Lower lobe of right lung (tissue), 2 donors: ENCODE measurements around the gene LRP3. TPM values are rescaled to one million over a fixed set of nuclear protein-coding genes. Genes with fewer than 3 reads are reported as not detected.
A peak's percentile ranks its signal among the peaks of the same experiment; 100 is the strongest.

Experiments
- ATAC-seq, 2 donors: fragments of 200-7000 bp; cut with Tn5 transposase; one replicate each; pipeline ENCODE4 v1.9.1; 2020 to 2022; ENCODE audit warnings: mild to moderate bottlenecking in 2 of 2, moderate library complexity in 2 of 2
- DNase-seq: peaks from one replicate; pipeline ENCODE4 v3.0.0-alpha.2; 2020
- H3K27ac ChIP-seq: fragments of 200-600 bp; one replicate; pipeline ENCODE4 v1.8.0; 2022
- H3K27me3 ChIP-seq: fragments of 200-600 bp; one replicate; pipeline ENCODE4 v1.8.0; 2022; ENCODE audit warnings: low read depth
- H3K36me3 ChIP-seq: fragments of 200-600 bp; one replicate; pipeline ENCODE4 v1.8.0; 2022; ENCODE audit warnings: mild to moderate bottlenecking
- H3K4me1 ChIP-seq: fragments of 200-600 bp; one replicate; pipeline ENCODE4 v1.8.0; 2022
- H3K4me3 ChIP-seq: fragments of 200-600 bp; one replicate; pipeline ENCODE4 v1.8.0; 2022; ENCODE audit warnings: mild to moderate bottlenecking
- H3K9me3 ChIP-seq: fragments of 200-600 bp; one replicate; pipeline ENCODE4 v1.8.0; 2022
- CTCF ChIP-seq: fragments of 200-600 bp; IDR thresholded peaks from one replicate; pipeline ENCODE4 v1.8.0; 2022; ENCODE audit warnings: antibody characterized with exemption, mild to moderate bottlenecking
- intact Hi-C: fragments of 100-400 bp; cut with DNase I; formaldehyde crosslinking; loops from one replicate; pipeline ENCODE4 v1.11.0; 2022
- total RNA-seq: library from RNA; stranded (reverse); fragmentation: NEBNext Ultra II Directional; extraction: Animal tissue kit (Norgen Biotek cat#: 25700); gene quantifications from one replicate; pipeline ENCODE4 v1.2.1, GENCODE V29; 2021
- donor health status: DM: no; HTN: yes; CAD: no; lungs with severe emphysema.

Gene LRP3
- total RNA-seq, 1 donor from 2014 or later, result 13.8 TPM

DNA sequence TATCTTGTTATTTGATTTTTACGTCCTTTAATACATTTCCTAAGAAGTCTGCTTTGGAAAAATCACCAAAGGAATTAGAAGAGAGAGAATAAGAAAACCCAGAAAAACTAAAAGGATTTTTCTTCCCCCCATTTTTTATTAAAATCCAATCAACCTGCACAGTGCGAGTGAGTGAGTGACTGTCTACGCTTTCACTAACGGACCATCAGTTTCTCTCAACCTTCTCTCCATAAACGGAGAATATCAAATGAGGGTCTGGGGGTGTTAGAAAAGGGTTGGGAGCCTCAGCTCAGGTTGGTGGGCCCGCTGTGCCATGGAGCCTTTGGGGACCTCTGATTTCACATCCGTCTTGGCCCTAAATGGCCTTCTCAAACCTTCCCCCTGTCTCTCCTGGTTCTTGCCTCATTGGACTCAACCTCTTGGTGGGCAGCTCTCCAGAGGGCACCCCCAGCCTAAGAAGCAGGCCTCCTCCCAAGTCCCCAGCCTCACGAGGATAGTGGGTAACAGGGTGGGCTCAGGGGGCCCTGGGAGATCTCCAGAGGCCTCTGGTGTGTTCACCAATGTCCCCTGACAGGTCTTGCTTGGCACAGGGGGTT is 763 bp upstream of the LRP3 start:
- ATAC-seq, result no peak
- Histone ChIP-seq H3K9me3 (no peaks in the 10 kb centered on the region), H3K36me3 (no peaks in the 10 kb centered on the region), H3K4me1 (peaks cover 9% of the 10 kb centered on the region), H3K4me3 (peak overlapping the region; percentile 21), H3K27ac (no peak overlapping the region), H3K27me3 (peaks cover 10% of the 10 kb centered on the region)
- DNase-seq, result peak; percentile 21
- intact Hi-C loops, result no loop called here
- TF ChIP-seq CTCF, result no peak

DNA sequence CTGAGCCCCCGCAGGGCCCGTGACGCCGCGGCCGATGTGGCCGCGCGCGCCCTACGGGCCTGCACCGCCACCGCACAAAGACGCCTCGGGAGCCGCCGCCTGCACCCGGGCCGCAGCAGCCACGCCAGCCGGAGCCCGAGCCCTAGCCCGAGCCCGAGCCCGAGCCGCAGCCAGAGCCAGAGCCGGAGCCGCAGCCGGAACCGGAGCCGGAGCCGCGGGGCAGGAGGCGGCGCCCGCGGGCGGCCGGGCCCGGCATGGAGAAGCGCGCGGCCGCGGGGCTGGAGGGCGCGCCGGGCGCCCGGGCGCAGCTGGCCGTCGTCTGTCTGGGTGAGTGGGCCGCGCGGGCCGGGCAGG is 379 bp downstream of the LRP3 start:
- H3K27me3 ChIP-seq, result peaks cover 10% of the 10 kb centered on the region
- no peak for TF ChIP-seq CTCF
- H3K4me3 ChIP-seq, result peak overlapping the region; percentile 60
- ATAC-seq (peak; percentile 29 to 32), DNase-seq (no peak)
- no peak overlapping the region for H3K27ac ChIP-seq
- intact Hi-C loops, result no loop called here
- H3K4me1 ChIP-seq, result peaks cover 9% of the 10 kb centered on the region
- no peaks in the 10 kb centered on the region for H3K36me3 ChIP-seq
- no peaks in the 10 kb centered on the region for H3K9me3 ChIP-seq

DNA sequence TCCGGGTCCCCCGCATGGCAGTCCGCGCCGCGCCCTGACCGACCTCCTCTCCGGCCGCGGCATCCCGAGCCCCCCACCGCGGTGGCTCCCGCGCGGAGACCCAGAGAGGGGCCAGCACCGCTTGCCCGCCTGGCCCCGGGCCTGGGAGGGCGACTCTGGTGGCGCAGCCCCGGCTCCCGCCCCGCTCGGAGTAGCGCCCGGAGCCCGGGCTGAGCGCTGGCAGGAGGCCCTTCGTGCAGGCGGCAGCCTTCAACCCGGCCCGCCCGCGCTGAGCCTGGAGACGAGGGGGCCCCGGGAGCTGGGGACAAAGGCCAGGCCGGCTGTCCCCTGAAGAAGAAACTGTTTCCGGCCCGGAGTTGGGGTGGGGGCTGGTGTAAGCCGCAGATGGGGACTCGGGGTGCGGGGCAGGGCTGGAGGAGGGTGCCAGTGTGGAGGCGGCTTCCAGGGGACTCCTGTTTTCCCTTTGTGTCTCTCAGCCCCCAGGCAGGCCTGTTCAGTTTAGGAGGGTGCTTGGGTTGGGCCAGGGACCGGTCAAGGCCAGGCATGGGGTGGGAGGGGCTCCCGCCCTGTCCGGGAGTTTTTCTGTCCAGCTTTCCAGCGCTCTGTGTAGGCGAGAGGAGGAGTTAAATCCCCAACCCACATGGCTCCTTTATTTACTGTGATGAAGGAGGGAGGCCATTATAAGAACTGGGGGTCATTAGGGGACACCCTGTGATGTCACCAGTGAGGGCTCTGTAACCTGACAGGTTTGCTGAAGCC is 935 bp downstream of the LRP3 start:
- H3K9me3 ChIP-seq, result no peaks in the 10 kb centered on the region
- H3K27me3 ChIP-seq, result peaks cover 10% of the 10 kb centered on the region
- DNase-seq, result no peak
- intact Hi-C loops, result no loop called here
- H3K4me1 ChIP-seq, result peaks cover 9% of the 10 kb centered on the region
- no peaks in the 10 kb centered on the region for H3K36me3 ChIP-seq
- peak overlapping the region; percentile 65 for H3K27ac ChIP-seq
- TF ChIP-seq CTCF, result no peak
- peak; percentile 54 to 69 for ATAC-seq
- peak overlapping the region; percentile 60 for H3K4me3 ChIP-seq

DNA sequence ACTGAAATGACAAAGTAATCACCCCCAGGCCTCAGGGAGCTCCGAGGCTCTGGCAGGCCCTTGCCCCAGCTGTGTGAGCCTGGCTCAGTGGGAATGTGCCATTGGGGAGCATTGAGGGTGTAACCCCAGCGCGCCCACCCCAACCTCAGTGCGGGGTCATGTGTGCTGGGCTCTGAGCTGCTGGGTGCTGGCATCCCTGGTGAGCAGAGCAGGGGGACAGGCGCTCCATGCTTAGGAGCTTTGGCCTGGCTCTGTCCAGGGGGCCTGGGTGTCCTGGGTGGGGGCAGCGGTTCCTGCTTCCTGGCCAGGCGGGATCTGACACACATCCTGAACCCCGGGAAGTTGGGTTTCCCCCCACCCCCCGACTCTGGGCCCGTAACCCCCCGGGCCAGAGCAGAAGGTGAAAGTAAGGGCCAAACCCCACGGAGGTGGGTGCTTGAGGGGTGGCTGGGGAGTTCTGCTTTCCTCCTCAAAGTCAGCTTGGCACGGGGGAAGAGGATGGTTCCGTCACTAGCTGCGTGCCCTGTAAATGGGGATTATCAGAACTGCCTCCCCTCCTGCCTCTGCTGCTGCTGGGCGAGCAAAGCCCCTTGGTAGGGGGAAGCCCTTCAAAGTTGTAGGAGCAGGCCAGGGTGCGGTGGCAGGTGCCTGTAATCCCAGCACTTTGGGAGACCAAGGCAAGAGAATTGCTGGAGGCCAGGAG is 1.7 kb downstream of the LRP3 start:
- Histone ChIP-seq H3K4me3 (peak overlapping the region; percentile 60), H3K9me3 (no peaks in the 10 kb centered on the region), H3K36me3 (no peaks in the 10 kb centered on the region), H3K27ac (no peak overlapping the region), H3K4me1 (peaks cover 9% of the 10 kb centered on the region), H3K27me3 (peaks cover 10% of the 10 kb centered on the region)
- DNase-seq, result no peak
- TF ChIP-seq CTCF, result no peak
- intact Hi-C loops, result no loop called here
- peak; percentile 9 for ATAC-seq

DNA sequence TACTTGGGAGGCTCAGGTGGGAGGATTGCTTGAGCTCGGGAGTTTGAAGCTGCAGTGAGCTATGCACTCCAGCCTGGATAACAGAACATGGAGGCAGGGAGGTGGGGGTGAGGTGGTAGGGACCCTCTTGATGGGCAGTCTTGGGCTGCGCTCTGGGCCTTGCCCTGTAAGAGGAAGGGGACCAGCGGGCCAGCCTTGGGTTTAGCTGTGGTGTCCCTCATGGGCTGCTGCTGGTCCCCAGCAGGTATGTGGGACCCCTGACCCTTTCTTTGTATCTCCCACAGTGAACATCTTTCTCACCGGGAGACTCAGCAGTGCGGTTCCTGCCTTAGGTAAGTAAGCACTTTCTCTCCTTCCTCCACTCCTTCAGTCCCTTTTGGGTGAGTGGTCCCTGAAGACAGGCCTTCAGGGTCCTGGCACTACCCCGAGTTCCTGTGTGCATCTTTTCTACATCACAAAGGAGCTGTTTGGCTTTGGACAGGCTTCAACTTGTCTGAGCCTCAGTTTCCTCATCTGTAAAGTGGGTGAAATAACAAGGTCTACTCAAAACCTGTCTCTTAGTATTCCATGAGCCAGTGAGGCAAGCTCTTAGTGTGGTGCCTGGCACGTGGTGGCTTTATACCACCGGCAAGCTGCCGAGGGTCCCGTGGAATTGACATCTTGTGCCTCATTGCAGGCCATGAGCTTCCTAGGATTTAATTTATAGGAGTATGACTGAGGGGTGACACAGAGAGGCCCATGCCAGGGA is 2.5 kb downstream of the LRP3 start:
- Histone ChIP-seq H3K4me3 (no peak overlapping the region), H3K4me1 (peaks cover 9% of the 10 kb centered on the region), H3K27ac (no peak overlapping the region), H3K36me3 (no peaks in the 10 kb centered on the region), H3K27me3 (peaks cover 10% of the 10 kb centered on the region), H3K9me3 (no peaks in the 10 kb centered on the region)
- ATAC-seq, result no peak
- no peak for TF ChIP-seq CTCF
- DNase-seq, result no peak
- intact Hi-C loops, result no loop called here
